ENCODE measurements around the gene SLC24A4. TPM values are rescaled to one million over a fixed set of nuclear protein-coding genes. Genes with fewer than 3 reads are reported as not detected.

Gene SLC24A4
- polyA plus RNA-seq, 1 donor from 2014 or later: 0.17 TPM

DNA sequence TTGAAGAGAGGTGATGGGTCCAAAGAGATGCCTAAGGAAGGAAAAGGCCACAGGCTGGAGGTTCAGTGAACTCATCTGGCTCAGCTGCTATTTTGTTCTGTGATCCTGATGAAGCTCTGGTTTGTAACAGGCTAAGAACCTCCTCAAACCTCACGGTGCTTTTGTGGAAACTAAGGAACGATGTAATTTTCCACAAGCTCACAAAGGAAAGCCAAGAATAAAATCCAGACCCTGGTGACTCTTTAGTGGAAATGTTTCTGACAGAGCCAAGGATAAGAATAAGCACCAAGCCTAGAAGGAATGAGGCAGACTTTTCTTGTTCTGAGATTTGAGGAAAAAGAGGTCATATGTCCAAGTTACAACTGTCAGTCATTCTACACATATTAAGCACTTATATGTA is 93.6 kb downstream of the SLC24A4 start:
- H3K79me2 ChIP-seq (replicated peaks; ENCODE audit: insufficient read depth, low read length): no peaks in the 10 kb centered on the region
- no peaks in the 10 kb centered on the region for H3K27me3 ChIP-seq (ENCODE audit: insufficient read depth, low read depth, low read length)
- H3K4me2 ChIP-seq (ENCODE audit: low read length): no peak overlapping the region
- no peaks in the 10 kb centered on the region for H3K36me3 ChIP-seq (ENCODE audit: insufficient read depth, low read length)
- no peaks in the 10 kb centered on the region for H4K20me1 ChIP-seq (ENCODE audit: insufficient read depth)
- no peak overlapping the region for H3K9ac ChIP-seq (ENCODE audit: low read length)
- TF ChIP-seq RAD21 (conservative IDR thresholded peaks at IDR 0.05) (no peak), EP300 (conservative IDR thresholded peaks at IDR 0.05; ENCODE audit: poor library complexity, severe bottlenecking) (no peak), MXI1 (conservative IDR thresholded peaks at IDR 0.05; ENCODE audit: poor library complexity, severe bottlenecking) (no peak), TAF1 (IDR thresholded peaks at IDR 0.05; ENCODE audit: low read depth) (no peak), POLR2AphosphoS5 (IDR thresholded peaks at IDR 0.05) (no peak), REST (IDR thresholded peaks at IDR 0.05; ENCODE audit: borderline replicate concordance) (no peak), SMC3 (conservative IDR thresholded peaks at IDR 0.05; ENCODE audit: poor library complexity) (no peak), EZH2 (IDR thresholded peaks at IDR 0.05; ENCODE audit: borderline replicate concordance, insufficient read depth, low read length, poor library complexity, severe bottlenecking) (no peak)
- TF ChIP-seq, protein P1, sequence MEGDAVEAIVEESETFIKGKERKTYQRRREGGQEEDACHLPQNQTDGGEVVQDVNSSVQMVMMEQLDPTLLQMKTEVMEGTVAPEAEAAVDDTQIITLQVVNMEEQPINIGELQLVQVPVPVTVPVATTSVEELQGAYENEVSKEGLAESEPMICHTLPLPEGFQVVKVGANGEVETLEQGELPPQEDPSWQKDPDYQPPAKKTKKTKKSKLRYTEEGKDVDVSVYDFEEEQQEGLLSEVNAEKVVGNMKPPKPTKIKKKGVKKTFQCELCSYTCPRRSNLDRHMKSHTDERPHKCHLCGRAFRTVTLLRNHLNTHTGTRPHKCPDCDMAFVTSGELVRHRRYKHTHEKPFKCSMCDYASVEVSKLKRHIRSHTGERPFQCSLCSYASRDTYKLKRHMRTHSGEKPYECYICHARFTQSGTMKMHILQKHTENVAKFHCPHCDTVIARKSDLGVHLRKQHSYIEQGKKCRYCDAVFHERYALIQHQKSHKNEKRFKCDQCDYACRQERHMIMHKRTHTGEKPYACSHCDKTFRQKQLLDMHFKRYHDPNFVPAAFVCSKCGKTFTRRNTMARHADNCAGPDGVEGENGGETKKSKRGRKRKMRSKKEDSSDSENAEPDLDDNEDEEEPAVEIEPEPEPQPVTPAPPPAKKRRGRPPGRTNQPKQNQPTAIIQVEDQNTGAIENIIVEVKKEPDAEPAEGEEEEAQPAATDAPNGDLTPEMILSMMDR (IDR thresholded peaks at IDR 0.05; ENCODE audit: poor library complexity, severe bottlenecking): no peak
- H3K9me2 ChIP-seq (ENCODE audit: insufficient read depth, low read length): no peaks in the 10 kb centered on the region
- no peaks in the 10 kb centered on the region for H3F3A ChIP-seq (ENCODE audit: insufficient read depth, low read length, poor library complexity, severe bottlenecking)
- H3K4me3 ChIP-seq (ENCODE audit: low read length): no peak overlapping the region
- H3K9me3 ChIP-seq (ENCODE audit: low read length): no peaks in the 10 kb centered on the region
- no peak overlapping the region for H3K27ac ChIP-seq (ENCODE audit: low read length)
- no peak overlapping the region for H2AFZ ChIP-seq (ENCODE audit: low read depth, low read length)

DNA sequence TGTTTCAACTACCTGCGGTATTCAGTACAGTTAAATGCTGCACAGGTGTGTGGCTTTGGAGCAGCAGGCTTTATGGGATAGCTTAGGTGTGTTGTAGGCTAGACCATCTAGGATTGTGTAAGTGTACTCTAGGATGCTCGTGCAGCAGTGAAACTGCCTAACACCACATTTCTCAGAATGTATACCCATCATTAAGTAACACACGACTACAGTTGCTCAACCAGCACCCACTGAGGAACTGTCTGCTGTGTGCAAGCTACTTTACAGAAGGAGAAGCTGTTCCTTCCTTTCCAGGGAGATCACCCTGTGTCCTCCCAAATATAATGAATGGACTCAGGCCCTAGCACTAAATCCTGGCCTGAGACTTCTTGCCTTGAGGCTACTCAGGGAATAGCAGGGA is 94.8 kb downstream of the SLC24A4 start:
- TF ChIP-seq SMC3 (conservative IDR thresholded peaks at IDR 0.05; ENCODE audit: poor library complexity): no peak
- TF ChIP-seq RAD21 (conservative IDR thresholded peaks at IDR 0.05): no peak
- no peak for TF ChIP-seq EZH2 (IDR thresholded peaks at IDR 0.05; ENCODE audit: borderline replicate concordance, insufficient read depth, low read length, poor library complexity, severe bottlenecking)
- Histone ChIP-seq H3K79me2 (replicated peaks; ENCODE audit: insufficient read depth, low read length) (no peaks in the 10 kb centered on the region), H3K4me2 (ENCODE audit: low read length) (no peak overlapping the region), H3K4me3 (ENCODE audit: low read length) (no peak overlapping the region), H3K9me2 (ENCODE audit: insufficient read depth, low read length) (no peaks in the 10 kb centered on the region), H4K20me1 (ENCODE audit: insufficient read depth) (no peaks in the 10 kb centered on the region), H3K9me3 (ENCODE audit: low read length) (no peaks in the 10 kb centered on the region), H3K36me3 (ENCODE audit: insufficient read depth, low read length) (no peaks in the 10 kb centered on the region), H3K9ac (ENCODE audit: low read length) (no peak overlapping the region), H3F3A (ENCODE audit: insufficient read depth, low read length, poor library complexity, severe bottlenecking) (no peaks in the 10 kb centered on the region), H3K27me3 (ENCODE audit: insufficient read depth, low read depth, low read length) (no peaks in the 10 kb centered on the region), H2AFZ (ENCODE audit: low read depth, low read length) (no peak overlapping the region), H3K27ac (ENCODE audit: low read length) (no peak overlapping the region)

- Histone ChIP-seq H3K9me3 (ENCODE audit: low read length) (no peaks in the 10 kb centered on the region), H3F3A (ENCODE audit: insufficient read depth, low read length, poor library complexity, severe bottlenecking) (no peaks in the 10 kb centered on the region), H3K4me3 (ENCODE audit: low read length) (no peak overlapping the region), H3K27ac (ENCODE audit: low read length) (no peak overlapping the region), H3K36me3 (ENCODE audit: insufficient read depth, low read length) (no peaks in the 10 kb centered on the region), H4K20me1 (ENCODE audit: insufficient read depth) (no peaks in the 10 kb centered on the region), H2AFZ (ENCODE audit: low read depth, low read length) (no peak overlapping the region), H3K9me2 (ENCODE audit: insufficient read depth, low read length) (no peaks in the 10 kb centered on the region), H3K79me2 (replicated peaks; ENCODE audit: insufficient read depth, low read length) (no peaks in the 10 kb centered on the region), H3K9ac (ENCODE audit: low read length) (no peak overlapping the region), H3K4me2 (ENCODE audit: low read length) (no peak overlapping the region), H3K27me3 (ENCODE audit: insufficient read depth, low read depth, low read length) (no peaks in the 10 kb centered on the region)
- TF ChIP-seq EZH2 (IDR thresholded peaks at IDR 0.05; ENCODE audit: borderline replicate concordance, insufficient read depth, low read length, poor library complexity, severe bottlenecking): no peak
- TF ChIP-seq, protein P1 (IDR thresholded peaks at IDR 0.05; ENCODE audit: poor library complexity, severe bottlenecking): no peak
- TF ChIP-seq TAF1 (IDR thresholded peaks at IDR 0.05; ENCODE audit: low read depth): no peak
- no peak for TF ChIP-seq SMC3 (conservative IDR thresholded peaks at IDR 0.05; ENCODE audit: poor library complexity)
- TF ChIP-seq POLR2AphosphoS5 (IDR thresholded peaks at IDR 0.05): no peak
- TF ChIP-seq EP300 (conservative IDR thresholded peaks at IDR 0.05; ENCODE audit: poor library complexity, severe bottlenecking): no peak
- TF ChIP-seq MXI1 (conservative IDR thresholded peaks at IDR 0.05; ENCODE audit: poor library complexity, severe bottlenecking): no peak
- no peak for TF ChIP-seq RAD21 (conservative IDR thresholded peaks at IDR 0.05)
- no peak for TF ChIP-seq REST (IDR thresholded peaks at IDR 0.05; ENCODE audit: borderline replicate concordance)
These were observed 98.8 kb downstream of the SLC24A4 start for GRCh38 chr14:92421751-92422150.

Data from neural cell (in vitro differentiated cells).